ENCODE results near the gene FMN2. TPM values are rescaled to one million over a fixed set of nuclear protein-coding genes. Genes with fewer than 3 reads are reported as not detected.

FMN2 gene
- total RNA-seq, 1 donor from 2014 or later = 0.52 TPM

DNA sequence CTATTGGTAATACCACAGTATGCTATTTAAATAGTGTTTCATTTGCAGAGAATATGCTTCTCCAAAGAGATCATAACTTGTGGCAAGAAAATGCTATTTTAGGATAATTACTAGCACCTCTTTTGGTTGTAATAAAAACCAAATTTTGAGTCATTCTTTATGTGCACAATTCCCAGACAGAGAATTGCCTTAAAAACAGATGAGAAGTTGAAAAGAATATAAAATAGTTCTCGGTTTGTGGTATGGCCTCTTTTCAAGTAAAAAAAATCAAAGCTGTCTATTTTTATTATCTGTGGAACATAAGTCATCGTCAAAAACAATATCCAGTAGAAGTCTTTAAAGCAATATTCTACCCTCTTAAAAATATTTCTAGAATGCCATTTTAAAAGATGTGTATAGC lies 334.4 kb downstream of the FMN2 start:
- no peak for DNase-seq
- no peaks in the 10 kb centered on the region for H3K36me3 ChIP-seq
- no peak overlapping the region for H3K27ac ChIP-seq
- H3K9me3 ChIP-seq = no peaks in the 10 kb centered on the region
- no peak overlapping the region for H3K4me3 ChIP-seq
- TF ChIP-seq CTCF (IDR thresholded peaks at IDR 0.05) = no peak
- intact Hi-C loops (cut with DNase I) = no loop called here
- no peaks in the 10 kb centered on the region for H3K27me3 ChIP-seq
- ATAC-seq = no peak
- H3K4me1 ChIP-seq = no peaks in the 10 kb centered on the region

DNA sequence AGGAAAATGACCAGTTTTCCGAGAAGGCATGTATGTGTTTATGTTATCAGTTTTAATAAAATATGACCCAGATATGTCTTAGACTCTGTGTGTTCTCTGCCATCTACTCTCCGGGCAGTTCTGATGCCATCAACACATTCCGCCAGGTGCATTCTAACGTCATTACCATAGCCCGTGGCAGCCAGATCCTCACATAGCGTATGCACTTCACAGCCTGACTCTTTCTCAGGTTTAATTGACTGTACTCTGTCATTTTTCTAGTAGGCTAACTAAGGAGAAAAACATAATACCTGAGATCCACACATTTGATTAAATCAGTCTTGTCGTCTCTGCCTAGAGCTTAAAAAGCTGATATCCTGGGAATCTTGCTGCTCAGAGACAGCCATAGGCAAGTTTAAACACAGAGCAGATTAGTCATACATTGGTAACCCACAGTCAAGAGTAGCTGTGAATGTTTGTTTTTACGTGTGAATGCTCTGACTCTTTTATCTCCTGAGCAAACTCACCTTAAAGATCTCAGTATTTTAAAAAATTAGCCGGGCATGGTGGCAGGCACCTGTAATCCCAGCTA lies 344.4 kb downstream of the FMN2 start:
- no peak for DNase-seq
- Histone ChIP-seq H3K9me3 (no peaks in the 10 kb centered on the region), H3K4me3 (no peak overlapping the region), H3K27ac (no peak overlapping the region), H3K36me3 (no peaks in the 10 kb centered on the region), H3K27me3 (no peaks in the 10 kb centered on the region), H3K4me1 (no peaks in the 10 kb centered on the region)
- TF ChIP-seq CTCF (IDR thresholded peaks at IDR 0.05) = no peak
- no peak for ATAC-seq
- intact Hi-C loops (cut with DNase I) = no loop called here

GRCh38 chr1:240441669-240442068 lies 350.0 kb downstream of the FMN2 start:
- ATAC-seq (no peak), DNase-seq (no peak)
- H3K27ac ChIP-seq = no peak overlapping the region
- intact Hi-C loops (cut with DNase I) = no loop called here
- H3K9me3 ChIP-seq = no peaks in the 10 kb centered on the region
- H3K4me3 ChIP-seq = no peak overlapping the region
- TF ChIP-seq CTCF (IDR thresholded peaks at IDR 0.05) = no peak
- H3K27me3 ChIP-seq = no peaks in the 10 kb centered on the region
- H3K4me1 ChIP-seq = no peaks in the 10 kb centered on the region
- no peaks in the 10 kb centered on the region for H3K36me3 ChIP-seq

DNA sequence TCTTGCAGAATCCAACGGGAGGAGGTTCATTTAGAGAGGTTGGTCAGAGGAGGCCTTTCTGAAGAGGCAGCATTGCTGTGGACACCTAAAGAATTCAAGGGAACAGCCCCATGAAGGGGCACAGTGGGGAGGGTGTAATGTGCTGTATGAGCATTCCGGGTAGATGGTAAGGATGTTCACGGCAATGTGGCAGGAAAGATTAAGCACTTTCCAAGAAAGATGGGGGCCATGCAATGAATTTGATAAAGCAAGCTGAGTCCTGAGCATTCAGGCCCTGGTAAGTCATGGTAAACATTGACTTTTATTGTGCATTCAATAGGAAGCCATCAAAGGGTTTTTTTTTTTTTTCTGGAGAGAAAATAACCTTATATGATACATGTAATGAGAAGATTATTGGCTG lies 353.7 kb downstream of the FMN2 start:
- ATAC-seq (no peak), DNase-seq (no peak)
- Histone ChIP-seq H3K4me3 (no peak overlapping the region), H3K9me3 (no peaks in the 10 kb centered on the region), H3K27ac (no peak overlapping the region), H3K27me3 (no peaks in the 10 kb centered on the region), H3K4me1 (no peaks in the 10 kb centered on the region), H3K36me3 (no peaks in the 10 kb centered on the region)
- intact Hi-C loops (cut with DNase I) = no loop called here
- TF ChIP-seq CTCF (IDR thresholded peaks at IDR 0.05) = no peak

DNA sequence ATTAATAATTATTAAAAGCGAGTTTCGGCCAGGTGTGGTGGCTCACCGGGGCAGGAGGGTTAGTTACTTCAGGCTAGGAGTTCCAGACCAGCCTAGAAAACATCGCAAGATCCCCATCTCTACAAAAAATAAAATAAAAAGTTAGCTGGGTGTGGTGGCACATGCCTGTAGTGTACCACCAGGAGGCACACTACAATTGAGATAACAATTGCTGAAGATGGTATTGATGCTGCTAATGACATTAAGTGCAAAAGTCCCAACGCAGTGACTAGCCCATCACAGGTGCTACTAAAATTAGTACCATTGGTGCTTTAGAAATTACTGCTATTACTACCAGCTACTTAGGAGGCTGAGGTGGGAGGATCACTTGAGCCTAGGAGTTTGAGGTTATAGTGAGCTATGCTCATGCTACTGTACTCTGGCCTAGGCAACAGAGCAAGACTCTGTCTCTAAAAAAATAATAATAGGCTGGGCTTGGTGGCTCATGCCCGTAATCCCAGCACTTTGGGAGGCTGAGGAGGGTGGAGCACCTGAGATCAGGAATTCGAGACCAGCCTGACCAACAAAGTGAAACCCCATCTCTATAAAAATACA lies 363.6 kb downstream of the FMN2 start:
- no peak for ATAC-seq
- no peaks in the 10 kb centered on the region for H3K4me1 ChIP-seq
- intact Hi-C loops (cut with DNase I) = no loop called here
- no peaks in the 10 kb centered on the region for H3K9me3 ChIP-seq
- TF ChIP-seq CTCF (IDR thresholded peaks at IDR 0.05) = no peak
- H3K27me3 ChIP-seq = no peaks in the 10 kb centered on the region
- H3K4me3 ChIP-seq = no peak overlapping the region
- no peak for DNase-seq
- no peak overlapping the region for H3K27ac ChIP-seq
- no peaks in the 10 kb centered on the region for H3K36me3 ChIP-seq

DNA sequence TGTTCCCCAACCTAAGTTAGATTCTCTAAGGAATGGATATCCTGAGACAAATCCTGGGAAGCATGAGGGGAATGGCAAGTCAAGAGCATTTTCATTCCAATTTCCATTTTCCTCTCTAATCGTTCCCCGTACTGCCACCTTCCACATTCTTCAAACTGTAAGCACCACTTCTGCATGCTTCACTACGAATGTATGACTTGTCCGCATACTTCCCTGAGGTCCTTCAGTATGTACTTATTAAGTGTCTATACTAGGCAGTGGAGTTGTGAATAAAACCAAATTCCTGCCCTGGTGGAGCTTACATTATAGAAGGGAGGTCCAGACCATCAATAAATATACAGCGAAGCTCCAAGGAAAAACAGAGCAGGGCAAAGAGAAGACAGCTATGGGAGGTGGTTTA lies 365.5 kb downstream of the FMN2 start:
- H3K36me3 ChIP-seq = no peaks in the 10 kb centered on the region
- intact Hi-C loops (cut with DNase I) = no loop called here
- TF ChIP-seq CTCF (IDR thresholded peaks at IDR 0.05) = no peak
- H3K27ac ChIP-seq = no peak overlapping the region
- H3K9me3 ChIP-seq = no peaks in the 10 kb centered on the region
- H3K4me3 ChIP-seq = no peak overlapping the region
- DNase-seq = no peak
- peak; percentile 59 for ATAC-seq
- H3K4me1 ChIP-seq = no peaks in the 10 kb centered on the region
- no peaks in the 10 kb centered on the region for H3K27me3 ChIP-seq
